BLaER1 treated with 17β-estradiol and CSF1 and Interleukin-3, amounts not matched to agents 10 nM and 100 nM (cell line): ENCODE results near the gene LTBR.
A peak's percentile ranks its signal among the peaks of the same experiment; 100 is the strongest.

Source experiments
- H3K27ac ChIP-seq, 11 experiments: shearing (Covaris generic); formaldehyde crosslinking; 2 replicates each; pipeline ENCODE4 v1.8.1; 2022
- H3K27me3 ChIP-seq, 11 experiments: shearing (Covaris generic); formaldehyde crosslinking; 2 replicates each; pipeline ENCODE4 v1.8.1; 2022
- H3K36me3 ChIP-seq, 11 experiments: shearing (Covaris generic); formaldehyde crosslinking; 2 replicates each; pipeline ENCODE4 v1.8.1; 2022
- H3K4me1 ChIP-seq, 10 experiments: shearing (Covaris generic); formaldehyde crosslinking; 2 replicates each; pipeline ENCODE4 v1.8.1; 2022
- H3K4me2 ChIP-seq, 11 experiments: shearing (Covaris generic); formaldehyde crosslinking; 2 replicates each; pipeline ENCODE4 v1.8.1; 2022
- H3K4me3 ChIP-seq, 10 experiments: shearing (Covaris generic); formaldehyde crosslinking; 2 replicates each; pipeline ENCODE4 v1.8.1; 2022
- H3K9ac ChIP-seq, 11 experiments: shearing (Covaris generic); formaldehyde crosslinking; 2 replicates each; pipeline ENCODE4 v1.8.1; 2022
- H3K9me3 ChIP-seq, 11 experiments: shearing (Covaris generic); formaldehyde crosslinking; replicated peaks in 1 of 11; 2 replicates each; pipeline ENCODE4 v1.8.1; 2022
- H4K20me1 ChIP-seq, 11 experiments: shearing (Covaris generic); formaldehyde crosslinking; 2 replicates each; pipeline ENCODE4 v1.8.1; 2022
- Cebpa-rat ChIP-seq, 11 experiments: shearing (Covaris generic); IDR thresholded peaks; 2 replicates each; pipeline ENCODE4 v1.8.1; 2022

The LTBR gene

DNA sequence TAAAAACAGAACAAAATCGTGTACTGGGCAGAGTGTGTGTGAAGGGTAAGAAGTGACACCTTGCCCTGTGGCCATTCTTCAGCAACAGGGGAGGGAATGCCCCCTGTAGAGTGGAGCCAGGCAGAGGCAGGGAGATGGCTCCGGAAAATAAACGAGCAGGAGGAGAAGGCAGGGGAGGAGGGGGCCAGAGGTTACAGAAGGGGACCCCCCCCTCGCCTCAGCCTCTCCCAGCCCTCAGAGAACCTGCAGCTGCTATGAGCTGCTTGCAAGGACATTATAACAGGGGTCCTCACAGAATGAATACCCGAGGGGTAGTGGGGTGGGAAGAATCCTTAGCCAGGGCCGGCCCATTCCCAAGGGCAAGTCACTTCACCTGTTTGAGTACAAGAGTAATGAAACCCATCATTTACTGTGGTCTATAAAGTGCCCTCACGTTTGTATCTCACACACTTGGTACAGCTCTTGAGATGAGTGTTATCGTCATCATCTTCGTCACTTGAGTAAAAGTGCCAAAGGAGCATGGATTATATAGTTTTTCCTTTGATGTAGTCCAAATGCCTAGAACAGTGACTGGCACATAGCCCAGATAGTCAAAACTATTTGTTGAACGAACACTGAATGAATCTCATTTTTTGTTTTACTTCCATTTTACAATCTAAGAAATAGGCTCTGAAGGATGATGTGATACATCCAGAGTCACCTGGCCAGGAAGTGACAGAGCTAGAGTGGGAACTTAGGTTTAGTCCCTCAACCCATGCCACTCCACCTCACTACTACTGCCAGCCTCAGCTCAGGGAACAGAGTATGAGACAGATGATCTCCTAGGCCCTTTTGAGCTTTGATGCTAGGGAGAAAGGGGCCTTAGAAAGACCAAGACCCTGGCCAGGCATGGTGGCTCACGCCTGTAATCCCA, 23.1 kb upstream of the LTBR start:
- Histone ChIP-seq H3K9me3 (no peaks in the 10 kb centered on the region), H3K27ac (peak overlapping the region in 1 of 11 experiments; percentile 28; a peak in 1 of 22 replicates), H4K20me1 (no peaks in the 10 kb centered on the region), H3K9ac (no peak overlapping the region), H3K4me3 (no peak overlapping the region), H3K27me3 (peaks cover 0 to 9% (median 7%) of the 10 kb centered on the region in 11 experiments; a peak in 9 of 22 replicates), H3K36me3 (peaks cover 0 to 7% (median 0%) of the 10 kb centered on the region in 11 experiments; a peak in 1 of 22 replicates), H3K4me1 (peaks cover 40 to 83% (median 68%) of the 10 kb centered on the region in 10 experiments), H3K4me2 (peak overlapping the region in 10 of 11 experiments; percentile 4 to 99 (median 68); a peak in 16 of 22 replicates)
- no peak for TF ChIP-seq Cebpa-rat (IDR thresholded peaks at IDR 0.05)

DNA sequence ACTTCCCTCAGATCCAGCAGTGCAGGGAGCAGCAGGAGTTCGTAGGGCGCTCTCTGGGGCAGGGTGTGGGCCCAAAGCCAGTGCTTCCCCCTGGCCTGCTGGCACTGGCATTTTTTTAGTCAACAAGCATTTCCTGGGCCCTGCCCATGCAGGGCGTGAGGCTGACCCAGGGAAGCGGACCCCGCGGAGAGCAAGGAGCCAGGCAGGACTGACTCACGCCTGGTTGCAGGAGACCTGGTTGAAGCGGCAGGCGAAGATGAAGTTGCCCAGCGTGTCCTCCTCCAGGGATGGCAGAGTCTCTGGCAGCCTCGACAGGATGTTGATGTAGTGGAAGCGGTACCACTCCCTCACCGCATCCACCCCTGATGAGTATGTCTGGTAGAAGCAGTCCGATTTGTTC, 22.1 kb upstream of the LTBR start:
- Histone ChIP-seq H4K20me1 (no peaks in the 10 kb centered on the region), H3K4me1 (peaks cover 30 to 76% (median 58%) of the 10 kb centered on the region in 10 experiments; a peak in 19 of 20 replicates), H3K27me3 (peaks cover 0 to 9% (median 7%) of the 10 kb centered on the region in 11 experiments; a peak in 9 of 22 replicates), H3K4me2 (peak overlapping the region in 10 of 11 experiments; percentile 4 to 99 (median 68); a peak in 15 of 22 replicates), H3K4me3 (no peak overlapping the region), H3K27ac (peak overlapping the region in 3 of 11 experiments; percentile 24 to 34 (median 27); a peak in 3 of 22 replicates), H3K9me3 (no peaks in the 10 kb centered on the region), H3K36me3 (peaks cover 0 to 4% (median 0%) of the 10 kb centered on the region in 11 experiments; a peak in 1 of 22 replicates), H3K9ac (no peak overlapping the region)
- no peak for TF ChIP-seq Cebpa-rat (IDR thresholded peaks at IDR 0.05)

DNA sequence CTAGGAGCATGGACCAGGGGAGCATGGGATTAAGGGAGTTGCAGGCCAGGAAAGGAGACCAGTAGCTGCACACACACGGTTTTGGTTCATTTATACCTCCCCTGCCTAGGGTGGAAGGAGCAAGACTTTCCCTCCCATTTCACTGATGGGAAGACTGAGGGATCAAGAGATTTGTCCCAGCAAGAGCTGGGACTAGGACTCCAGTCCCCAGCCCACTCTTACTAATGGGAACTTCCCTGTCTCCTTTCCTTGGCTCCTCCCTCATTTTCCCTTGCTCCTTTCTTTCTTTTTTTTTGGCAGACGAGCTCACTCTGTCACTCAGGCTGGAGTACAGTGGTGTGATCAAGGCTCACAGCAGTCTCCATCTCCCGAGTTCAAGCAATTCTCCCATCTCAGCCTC, 21.6 kb upstream of the LTBR start:
- TF ChIP-seq Cebpa-rat (IDR thresholded peaks at IDR 0.05), result no peak
- H3K36me3 ChIP-seq, result no peaks in the 10 kb centered on the region
- H3K27ac ChIP-seq, result peak overlapping the region in 3 of 11 experiments; percentile 24 to 34 (median 27); a peak in 3 of 22 replicates
- H3K4me2 ChIP-seq, result peak overlapping the region in 6 of 11 experiments; percentile 46 to 99 (median 96); a peak in 11 of 22 replicates
- no peak overlapping the region for H3K9ac ChIP-seq
- H4K20me1 ChIP-seq, result no peaks in the 10 kb centered on the region
- H3K27me3 ChIP-seq, result peaks cover 0 to 9% (median 7%) of the 10 kb centered on the region in 11 experiments; a peak in 9 of 22 replicates
- H3K4me1 ChIP-seq, result peaks cover 32 to 76% (median 58%) of the 10 kb centered on the region in 10 experiments; a peak in 19 of 20 replicates
- no peak overlapping the region for H3K4me3 ChIP-seq
- no peaks in the 10 kb centered on the region for H3K9me3 ChIP-seq

DNA sequence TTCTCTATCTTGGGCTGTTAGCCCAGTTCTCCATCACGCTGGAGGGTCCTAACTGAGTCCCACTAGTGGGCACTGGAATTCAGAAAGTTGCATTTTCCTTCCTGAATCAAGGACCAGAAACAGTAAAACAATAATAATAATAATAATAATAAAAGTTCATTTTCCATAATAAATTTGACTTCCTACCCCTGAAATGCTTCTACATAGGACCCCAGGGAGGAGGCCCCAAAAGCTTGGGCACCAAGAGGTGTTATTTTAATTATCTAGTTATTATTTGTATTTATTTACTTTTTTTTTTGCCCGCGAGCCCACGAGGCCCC, 21.0 kb upstream of the LTBR start:
- Histone ChIP-seq H3K9me3 (no peaks in the 10 kb centered on the region), H3K27me3 (peaks cover 0 to 9% (median 7%) of the 10 kb centered on the region in 11 experiments; a peak in 9 of 22 replicates), H3K27ac (peak overlapping the region in 4 of 11 experiments; percentile 62 to 76 (median 74); a peak in 4 of 22 replicates), H4K20me1 (no peaks in the 10 kb centered on the region), H3K36me3 (no peaks in the 10 kb centered on the region), H3K9ac (peak overlapping the region in 10 of 11 experiments; percentile 58 to 89 (median 74); a peak in 13 of 22 replicates), H3K4me2 (peak overlapping the region; percentile 79 to 99 (median 92); a peak in 21 of 22 replicates), H3K4me3 (peak overlapping the region; percentile 52 to 73 (median 62); a peak in 18 of 20 replicates), H3K4me1 (peaks cover 37 to 77% (median 59%) of the 10 kb centered on the region in 10 experiments)
- no peak for TF ChIP-seq Cebpa-rat (IDR thresholded peaks at IDR 0.05)

DNA sequence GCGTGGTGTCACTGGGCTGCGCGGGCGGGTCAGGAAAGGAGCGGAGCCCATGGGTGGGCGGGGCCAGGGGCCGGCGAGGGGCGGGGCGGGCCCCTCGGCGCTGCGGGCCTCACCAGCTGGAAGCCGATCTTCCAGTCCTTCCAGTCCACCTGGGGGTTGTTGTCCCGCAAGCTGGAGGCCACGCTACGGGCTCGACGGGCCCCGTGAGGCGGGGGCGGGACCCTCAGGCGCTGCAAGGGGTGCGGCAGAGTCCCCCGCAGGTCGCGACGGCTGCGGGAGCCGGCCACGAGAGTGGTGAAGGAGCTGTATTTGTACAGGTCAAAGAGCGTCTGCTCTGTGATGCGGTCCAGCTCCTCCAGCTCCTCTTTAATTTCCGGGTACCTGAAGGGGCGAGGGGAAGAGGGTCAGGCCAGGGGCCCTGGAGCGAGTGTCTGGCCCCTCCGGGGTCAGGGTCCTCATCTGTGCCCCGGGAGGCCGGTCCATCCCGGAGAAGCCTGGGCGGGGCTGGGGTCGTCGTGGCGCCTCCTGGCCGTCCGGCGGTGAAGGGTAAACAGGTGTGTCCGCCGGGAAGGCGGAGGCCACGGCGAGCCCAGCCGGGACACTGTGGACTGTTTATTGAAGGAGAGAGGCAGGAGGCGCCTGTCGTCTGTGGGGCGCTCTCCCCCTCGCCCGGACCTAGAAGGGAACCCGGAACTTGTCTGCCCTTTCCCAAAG, 20.5 kb upstream of the LTBR start:
- Histone ChIP-seq H3K27ac (peak overlapping the region in 10 of 11 experiments; percentile 27 to 77 (median 60); a peak in 19 of 22 replicates), H3K9ac (peak overlapping the region; percentile 54 to 89 (median 74)), H4K20me1 (no peaks in the 10 kb centered on the region), H3K9me3 (no peaks in the 10 kb centered on the region), H3K4me2 (peak overlapping the region; percentile 79 to 99 (median 92)), H3K4me3 (peak overlapping the region; percentile 52 to 73 (median 62)), H3K36me3 (no peaks in the 10 kb centered on the region), H3K4me1 (peaks cover 43 to 77% (median 63%) of the 10 kb centered on the region in 10 experiments), H3K27me3 (peaks cover 0 to 9% (median 7%) of the 10 kb centered on the region in 11 experiments; a peak in 9 of 22 replicates)
- TF ChIP-seq Cebpa-rat (IDR thresholded peaks at IDR 0.05), result no peak

DNA sequence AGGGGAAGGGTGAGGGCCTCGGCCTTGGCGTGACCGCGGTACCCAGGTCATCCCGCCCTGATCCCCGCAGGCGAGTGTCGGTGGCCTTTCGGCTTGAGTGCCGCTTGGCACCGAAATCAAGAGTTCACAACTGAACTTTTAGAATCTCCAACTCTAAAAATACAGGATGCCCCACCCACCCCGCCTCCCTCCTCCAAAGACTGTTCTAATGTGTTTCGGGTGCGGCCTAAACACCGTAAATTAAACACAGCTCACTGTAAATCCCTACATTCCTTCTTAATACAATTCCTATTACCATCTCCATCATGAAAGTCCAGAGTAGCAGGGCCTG, 20.0 kb upstream of the LTBR start:
- H3K4me2 ChIP-seq, result peak overlapping the region; percentile 79 to 99 (median 92)
- peak overlapping the region in 9 of 11 experiments; percentile 41 to 77 (median 62); a peak in 13 of 22 replicates for H3K27ac ChIP-seq
- H3K9me3 ChIP-seq, result no peaks in the 10 kb centered on the region
- peak overlapping the region in 9 of 10 experiments; percentile 55 to 73 (median 63); a peak in 14 of 20 replicates for H3K4me3 ChIP-seq
- H3K27me3 ChIP-seq, result peaks cover 0 to 9% (median 7%) of the 10 kb centered on the region in 11 experiments; a peak in 9 of 22 replicates
- no peaks in the 10 kb centered on the region for H4K20me1 ChIP-seq
- H3K9ac ChIP-seq, result peak overlapping the region in 10 of 11 experiments; percentile 58 to 89 (median 74); a peak in 16 of 22 replicates
- peaks cover 48 to 77% (median 64%) of the 10 kb centered on the region in 10 experiments for H3K4me1 ChIP-seq
- no peaks in the 10 kb centered on the region for H3K36me3 ChIP-seq
- TF ChIP-seq Cebpa-rat (IDR thresholded peaks at IDR 0.05), result no peak

DNA sequence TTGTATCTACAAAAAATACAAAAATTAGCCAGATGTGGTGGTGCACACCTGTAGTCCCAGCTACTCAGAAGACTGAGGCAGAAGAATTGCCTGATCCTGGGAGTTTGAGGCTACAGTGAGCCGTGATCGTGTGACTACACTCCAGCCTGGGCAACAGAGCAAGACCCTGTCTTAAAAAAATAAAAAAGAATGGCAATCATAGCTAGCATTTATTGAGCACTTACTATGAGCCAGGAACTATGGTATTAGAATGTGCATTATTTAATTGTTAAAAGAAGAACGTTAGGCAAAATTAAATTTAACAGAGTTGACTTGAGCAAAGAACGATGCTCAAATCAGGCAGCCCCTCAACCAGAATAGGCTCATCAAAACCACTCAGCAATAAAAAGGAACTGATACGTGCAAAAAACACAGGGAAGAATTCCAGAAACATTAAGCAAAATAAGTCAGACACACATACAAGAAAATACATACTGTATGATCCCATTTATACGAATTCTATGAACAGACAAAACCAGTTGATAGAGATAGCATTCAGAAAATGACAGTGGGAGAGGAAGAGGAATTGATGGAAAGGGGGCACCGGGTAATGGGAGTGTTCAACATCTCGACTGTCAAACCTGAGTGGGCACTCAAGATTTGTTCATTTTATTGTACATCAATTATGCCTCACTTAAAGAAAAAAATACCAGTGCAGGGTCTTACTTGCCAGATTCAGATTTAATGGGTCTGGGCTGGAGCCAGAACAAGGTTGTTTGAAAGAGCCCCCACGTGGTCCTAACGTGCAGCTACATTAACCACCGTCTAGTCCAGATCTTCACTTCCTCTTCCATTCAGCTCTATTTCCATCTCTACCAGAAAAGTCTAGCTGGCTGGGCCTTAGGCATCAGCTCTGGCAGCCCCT, 16.6 kb upstream of the LTBR start:
- Histone ChIP-seq H3K4me1 (peaks cover 58 to 77% (median 67%) of the 10 kb centered on the region in 10 experiments), H4K20me1 (no peaks in the 10 kb centered on the region), H3K4me3 (no peak overlapping the region), H3K27me3 (peaks cover 0 to 9% (median 7%) of the 10 kb centered on the region in 11 experiments; a peak in 9 of 22 replicates), H3K9me3 (no peaks in the 10 kb centered on the region), H3K9ac (peak overlapping the region in 5 of 11 experiments; percentile 14 to 50 (median 39); a peak in 6 of 22 replicates), H3K36me3 (no peaks in the 10 kb centered on the region), H3K27ac (peak overlapping the region in 9 of 11 experiments; percentile 41 to 73 (median 50); a peak in 16 of 22 replicates), H3K4me2 (peak overlapping the region; percentile 38 to 79 (median 68))
- no peak for TF ChIP-seq Cebpa-rat (IDR thresholded peaks at IDR 0.05)
